Stimulated activated CD4-positive, alpha-beta T cell treated with anti-CD3 and anti-CD28 coated beads, Interleukin-1b, Interleukin-23, amount 100 ng/mL, for 4 hours (primary cell): ENCODE data around the gene ZGPAT.
A peak's percentile ranks its signal among the peaks of the same experiment; 100 is the strongest.
"Not testable (repeated sequence)": the region's sequence is repeated elsewhere in the genome, so short reads cannot be mapped to it uniquely, and the experiment has no call there.

Source experiments
- DNase-seq, 2 donors: peaks; one replicate each; pipeline ENCODE4 v3.0.0-alpha.2; 2020; ENCODE audit warnings: low read depth in 2 of 2

ZGPAT gene

GRCh38 chr20:63703471-63703975, 4.3 kb upstream of the ZGPAT start:
- no peak for DNase-seq

DNA sequence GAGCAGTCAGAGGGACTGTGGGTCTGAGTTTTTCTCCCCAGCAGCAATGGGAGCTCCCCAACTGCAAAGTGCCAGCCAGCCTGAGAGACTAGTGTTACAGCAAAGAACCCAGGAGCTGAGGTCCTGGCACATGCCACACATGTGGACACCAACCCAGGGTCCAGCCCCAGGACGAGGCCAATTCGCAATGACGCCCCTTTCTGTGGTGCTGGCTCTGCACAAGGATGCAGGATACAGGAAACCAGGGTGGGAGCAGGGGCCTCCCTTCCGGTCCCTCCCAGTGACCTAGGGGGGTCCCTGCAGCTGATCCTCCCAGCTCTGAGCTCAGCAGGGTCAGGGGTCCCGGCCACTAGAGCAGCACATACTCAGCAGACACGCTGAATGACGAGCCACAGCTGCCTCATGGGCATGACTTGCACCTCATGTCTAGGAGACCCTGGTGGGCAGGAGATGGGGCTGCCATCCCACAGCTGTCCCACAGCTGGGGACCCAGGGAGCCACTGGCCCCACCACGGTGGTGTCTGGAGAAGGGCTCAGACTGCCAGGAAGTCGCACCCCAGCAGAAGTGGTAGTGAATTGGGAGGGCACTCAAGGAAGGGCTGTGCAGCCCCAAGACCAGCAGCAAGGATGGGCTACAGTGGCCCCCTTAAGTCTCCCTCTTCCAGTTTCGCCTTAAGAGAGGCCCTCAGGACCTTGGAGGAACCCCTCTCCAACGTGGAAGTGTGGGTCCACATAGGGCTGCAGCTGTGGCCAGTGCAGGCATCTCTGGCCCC, 3.7 kb upstream of the ZGPAT start:
- DNase-seq: no peak

GRCh38 chr20:63704749-63705117, 3.1 kb upstream of the ZGPAT start:
- no peak for DNase-seq

DNA sequence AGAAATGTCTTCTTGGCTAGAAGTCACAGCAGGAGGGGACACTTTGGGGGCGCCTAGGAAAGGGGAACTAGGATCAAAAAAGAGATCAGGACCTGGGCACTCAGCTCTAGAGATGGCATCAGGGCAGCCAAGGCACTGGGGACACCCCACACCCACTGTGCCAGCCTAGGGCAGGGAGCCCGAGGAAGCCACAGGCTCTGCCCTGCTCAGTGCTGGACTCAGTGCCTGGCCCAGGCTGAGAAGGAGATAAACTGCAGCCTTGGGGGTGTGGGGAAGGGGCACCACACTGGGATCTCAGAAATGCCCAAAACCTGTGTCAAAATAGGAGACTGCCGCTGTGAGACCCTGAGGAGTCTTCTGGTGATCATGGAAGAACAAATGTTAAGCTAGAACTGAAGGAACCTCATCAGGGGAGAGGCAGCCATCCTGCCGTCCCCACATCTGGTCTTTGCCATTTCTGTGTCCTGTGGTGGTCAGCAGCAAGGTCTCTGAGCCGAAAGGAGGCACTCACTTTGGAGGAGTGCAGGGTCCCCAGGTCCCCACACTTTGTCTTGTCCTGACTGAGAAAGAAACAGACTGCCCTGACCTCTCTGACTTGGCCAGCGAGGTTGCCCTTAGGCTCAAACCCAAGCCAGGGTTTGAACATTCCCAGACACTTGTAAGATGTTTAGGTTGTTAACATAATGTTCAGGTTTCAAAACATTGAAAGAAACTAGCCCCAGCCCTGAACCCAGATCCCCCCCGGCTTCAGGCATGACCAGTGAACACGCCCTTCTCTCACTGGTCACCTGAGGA, 2.4 kb upstream of the ZGPAT start:
- DNase-seq: no peak

DNA sequence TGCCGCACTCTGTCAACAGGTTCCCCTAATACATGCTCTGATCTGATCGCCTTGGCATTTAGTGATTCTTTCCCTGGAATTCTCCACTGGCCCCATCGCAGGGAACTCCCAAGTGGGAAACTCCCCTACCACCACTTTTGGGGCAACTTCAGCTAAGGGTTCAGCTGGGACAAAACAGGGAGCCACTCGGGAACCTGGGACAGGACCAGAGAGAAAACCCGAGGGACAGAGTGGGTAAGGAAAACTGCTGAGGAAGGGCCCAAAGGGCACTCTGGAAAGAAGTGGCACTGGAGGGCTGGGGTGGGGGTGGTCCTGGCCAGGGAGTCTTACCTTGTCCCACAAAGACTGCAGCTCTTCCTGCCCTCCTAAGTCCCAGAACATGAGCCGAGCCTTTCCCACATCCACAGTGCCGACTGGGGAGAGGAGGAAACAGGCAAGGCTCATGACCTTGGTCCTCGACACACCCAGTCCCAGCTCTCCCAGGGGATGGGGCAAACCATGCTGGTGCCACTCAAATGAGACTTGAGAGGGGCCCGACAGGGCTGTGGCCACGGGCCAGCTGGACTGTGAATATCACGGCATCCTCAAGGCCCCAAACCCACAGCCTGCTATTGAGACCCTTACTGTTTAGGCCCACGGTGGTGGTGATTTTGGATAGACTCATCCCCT, 1.7 kb upstream of the ZGPAT start:
- DNase-seq: no peak

GRCh38 chr20:63706852-63707557, 834 bp upstream of the ZGPAT start:
- peak; percentile 49 to 57 for DNase-seq

DNA sequence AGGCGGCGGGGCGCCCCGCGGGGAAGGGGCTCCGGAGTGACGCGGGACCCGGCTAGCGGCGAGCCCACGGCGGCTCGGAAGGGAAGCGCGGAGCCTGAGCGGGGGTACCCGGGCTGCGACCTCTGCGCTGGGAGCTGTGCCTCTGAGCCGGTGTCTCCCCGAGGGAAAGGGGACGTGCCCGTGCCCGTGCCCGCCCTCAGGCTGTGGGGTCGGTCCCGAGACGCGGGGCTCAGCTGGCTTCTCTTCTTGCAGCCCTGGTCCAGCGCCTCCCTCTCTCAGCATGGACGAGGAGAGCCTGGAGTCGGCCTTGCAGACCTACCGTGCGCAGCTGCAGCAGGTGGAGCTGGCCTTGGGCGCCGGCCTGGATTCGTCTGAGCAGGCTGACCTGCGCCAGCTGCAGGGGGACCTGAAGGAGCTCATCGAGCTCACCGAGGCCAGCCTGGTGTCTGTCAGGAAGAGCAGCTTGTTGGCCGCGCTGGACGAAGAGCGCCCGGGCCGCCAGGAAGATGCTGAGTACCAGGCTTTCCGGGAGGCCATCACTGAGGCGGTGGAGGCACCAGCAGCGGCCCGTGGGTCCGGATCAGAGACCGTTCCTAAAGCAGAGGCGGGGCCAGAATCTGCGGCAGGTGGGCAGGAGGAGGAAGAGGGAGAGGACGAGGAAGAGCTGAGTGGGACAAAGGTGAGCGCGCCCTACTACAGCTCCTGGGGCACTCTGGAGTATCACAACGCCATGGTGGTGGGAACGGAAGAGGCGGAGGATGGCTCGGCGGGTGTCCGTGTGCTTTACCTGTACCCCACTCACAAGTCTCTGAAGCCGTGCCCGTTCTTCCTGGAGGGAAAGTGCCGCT, 686 bp downstream of the ZGPAT start:
- no peak for DNase-seq

- no peak for DNase-seq
Observed at GRCh38 chr20:63709149-63709527, 1.3 kb downstream of the ZGPAT start.

DNA sequence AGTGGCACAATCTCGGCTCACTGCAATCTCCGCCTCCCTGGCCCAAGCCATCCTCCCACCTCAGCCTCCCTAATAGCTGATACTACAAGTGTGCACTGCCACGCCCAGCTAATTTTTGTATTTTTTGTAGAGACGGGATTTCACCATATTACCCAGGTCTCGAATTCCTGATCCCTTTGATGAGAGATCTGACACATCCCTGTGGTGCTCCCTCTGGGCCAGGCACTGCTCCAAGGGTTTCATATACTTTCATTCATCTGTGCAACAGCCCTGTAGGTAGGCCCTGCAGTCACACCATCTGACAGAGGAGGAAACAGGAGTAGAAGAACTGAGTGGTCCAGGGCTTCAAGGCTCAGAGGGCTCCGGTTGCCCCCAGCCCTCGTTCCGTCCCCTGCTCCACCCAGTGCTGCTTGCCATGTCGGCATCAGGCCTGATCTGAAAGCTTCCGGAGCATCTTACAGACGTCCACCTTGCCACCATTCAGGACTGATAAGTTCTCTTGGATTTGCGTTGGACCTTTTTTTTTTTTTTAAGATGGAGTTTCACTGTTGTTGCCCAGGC, 3.3 kb downstream of the ZGPAT start:
- no peak for DNase-seq

- no peak for DNase-seq
Observed at GRCh38 chr20:63712191-63712590, 4.4 kb downstream of the ZGPAT start.

- no peak for DNase-seq
Observed at GRCh38 chr20:63714858-63715257, 7.0 kb downstream of the ZGPAT start.

DNA sequence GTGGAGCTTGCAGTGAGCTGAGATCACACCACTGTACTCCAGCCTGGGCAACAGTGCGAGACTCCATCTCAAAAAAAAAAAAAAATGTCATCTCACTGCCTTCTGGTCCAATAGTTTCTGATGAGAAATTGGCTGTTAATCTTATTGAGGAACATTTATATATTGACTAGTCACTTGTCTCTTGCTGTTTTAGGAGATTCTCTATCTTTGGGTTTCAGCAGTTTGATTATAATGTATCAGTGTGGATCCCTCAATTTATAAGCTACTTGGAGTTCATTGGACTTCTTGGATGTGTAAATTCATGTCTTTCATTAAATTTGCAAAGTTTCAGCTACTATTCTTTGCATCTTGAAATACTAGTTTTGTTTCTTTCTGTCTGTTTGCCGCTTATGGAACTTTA, 11.2 kb downstream of the ZGPAT start:
- DNase-seq: no peak

DNA sequence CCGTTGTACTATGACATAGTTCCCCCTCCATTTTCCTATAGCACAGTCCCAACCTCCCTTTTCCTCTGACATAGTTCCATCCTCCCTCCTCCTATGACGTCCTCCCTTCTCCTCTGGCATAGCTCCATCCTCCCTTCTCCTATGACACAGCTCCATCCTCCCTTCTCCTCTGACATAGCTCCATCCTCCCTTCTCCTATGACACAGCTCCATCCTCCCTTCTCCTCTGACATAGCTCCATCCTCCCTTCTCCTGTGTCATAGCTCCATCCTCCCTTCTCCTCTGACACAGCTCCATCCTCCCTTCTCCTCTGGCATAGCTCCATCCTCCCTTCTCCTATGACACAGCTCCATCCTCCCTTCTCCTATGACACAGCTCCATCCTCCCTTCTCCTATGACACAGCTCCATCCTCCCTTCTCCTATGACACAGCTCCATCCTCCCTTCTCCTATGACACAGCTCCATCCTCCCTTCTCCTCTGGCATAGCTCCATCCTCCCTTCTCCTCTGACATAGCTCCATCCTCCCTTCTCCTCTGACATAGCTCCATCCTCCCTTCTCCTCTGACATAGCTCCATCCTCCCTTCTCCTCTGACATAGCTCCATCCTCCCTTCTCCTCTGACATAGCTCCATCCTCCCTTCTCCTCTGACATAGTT, 15.3 kb downstream of the ZGPAT start:
- DNase-seq: not testable (repeated sequence)

GRCh38 chr20:63730189-63730733, 22.4 kb downstream of the ZGPAT start:
- DNase-seq: not testable (repeated sequence)

DNA sequence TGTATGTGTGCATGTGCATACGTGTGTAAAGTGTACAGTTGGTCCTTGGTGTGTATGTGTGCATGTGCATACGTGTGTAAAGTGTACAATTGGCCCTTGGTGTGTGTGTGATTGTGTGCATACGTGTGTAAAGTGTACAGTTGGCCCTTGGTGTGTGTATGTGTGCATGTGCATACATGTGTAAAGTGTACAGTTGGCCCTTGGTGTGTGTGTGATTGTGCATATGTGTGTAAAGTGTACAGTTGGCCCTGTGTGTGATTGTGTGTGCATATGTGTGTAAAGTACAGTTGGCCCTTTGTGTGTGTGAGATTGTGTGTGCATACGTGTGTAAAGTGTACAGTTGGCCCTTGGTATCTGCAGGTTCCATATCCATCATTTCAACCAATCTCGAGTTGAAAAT, 23.6 kb downstream of the ZGPAT start:
- DNase-seq: no peak

DNA sequence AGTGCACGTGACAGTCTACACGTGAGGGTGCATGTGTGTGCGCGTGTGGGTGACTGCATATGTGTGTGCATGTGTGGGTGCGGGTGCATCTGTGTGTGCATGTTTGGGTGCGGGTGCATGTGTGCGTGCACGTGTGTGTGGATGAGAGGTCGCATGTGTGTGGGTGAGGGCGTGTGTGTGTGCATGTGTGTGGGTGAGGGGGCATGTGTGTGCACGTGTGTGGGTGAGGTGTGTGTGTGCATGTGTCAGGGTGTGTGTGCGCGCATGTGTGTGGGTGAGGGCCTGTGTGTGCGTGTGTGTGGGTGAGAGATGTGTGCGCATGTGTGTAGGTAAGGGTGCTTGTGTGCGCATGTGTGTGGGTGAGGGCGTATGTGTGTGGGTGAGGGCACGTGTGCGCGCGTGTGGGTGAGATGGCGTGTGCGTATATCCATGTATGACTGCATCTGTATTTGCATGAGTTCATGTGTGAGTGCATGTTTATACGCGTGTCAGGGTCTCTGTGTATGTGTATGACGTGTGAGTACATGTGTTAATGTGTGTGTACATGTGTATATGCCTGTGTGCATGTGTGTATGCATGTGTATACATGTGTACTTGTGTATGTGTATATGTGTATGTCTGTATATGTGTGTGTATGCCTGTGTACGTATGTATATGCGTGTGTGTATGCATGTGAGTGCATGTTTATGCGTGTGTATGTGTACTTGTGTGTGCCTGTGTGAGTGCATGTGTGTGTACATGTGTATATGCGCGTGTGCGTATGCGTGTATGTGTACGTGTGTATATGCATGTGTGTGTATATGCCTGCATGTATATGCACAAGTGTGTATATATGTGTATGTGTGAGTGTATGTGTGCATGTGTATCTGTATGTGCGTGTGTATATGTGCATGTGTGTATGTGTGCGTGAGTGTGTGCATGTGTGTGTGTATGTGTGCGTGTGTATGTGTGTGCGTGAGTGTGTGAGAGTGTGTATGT, 24.6 kb downstream of the ZGPAT start:
- DNase-seq: no peak

DNA sequence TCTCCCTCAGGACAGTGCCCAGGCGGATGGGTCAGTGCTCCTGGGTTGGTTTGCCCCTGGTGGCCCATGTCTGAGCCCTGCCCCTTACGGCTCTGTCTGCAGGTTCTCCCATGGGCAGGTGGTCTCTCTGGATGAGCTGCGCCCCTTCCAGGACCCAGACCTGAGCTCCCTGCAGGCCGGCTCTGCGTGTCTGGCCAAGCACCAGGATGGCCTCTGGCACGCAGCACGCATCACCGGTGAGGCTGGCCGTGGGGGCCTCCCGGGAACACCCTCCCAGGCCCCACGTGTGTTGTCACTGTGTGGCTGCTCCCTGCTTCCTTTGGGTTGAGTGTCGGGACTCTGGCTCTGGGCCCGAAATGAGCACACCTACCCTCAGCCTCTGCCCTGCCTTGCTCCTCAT, 25.3 kb downstream of the ZGPAT start:
- DNase-seq: no peak

DNA sequence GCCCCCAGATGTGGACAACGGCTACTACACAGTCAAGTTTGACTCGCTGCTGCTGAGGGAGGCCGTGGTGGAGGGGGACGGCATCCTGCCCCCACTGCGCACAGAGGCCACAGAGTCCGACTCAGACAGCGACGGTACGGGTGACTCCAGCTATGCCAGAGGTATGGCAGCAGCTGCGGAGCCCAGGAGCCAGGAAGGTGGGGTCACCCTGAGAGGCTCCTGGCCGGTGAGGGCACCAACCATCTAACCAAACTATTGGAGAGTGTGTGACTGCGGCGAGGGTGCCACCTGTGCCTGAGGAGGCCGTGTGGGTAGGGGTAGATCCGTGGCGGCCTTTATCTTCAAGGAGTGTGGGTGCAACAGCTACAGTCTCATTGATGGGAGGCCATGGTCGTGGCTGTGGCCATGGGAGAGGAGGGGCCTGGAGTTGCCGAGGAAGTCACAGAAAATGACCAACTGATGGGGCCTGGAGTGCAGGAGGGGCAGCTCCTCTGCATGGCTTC, 25.8 kb downstream of the ZGPAT start:
- DNase-seq: no peak
